HG02759 (cell line): ENCODE results near the gene ZBTB37.
"Not testable (repeated sequence)": the region's sequence is repeated elsewhere in the genome, so short reads cannot be mapped to it uniquely, and the experiment has no call there.

Experiments used
- ATAC-seq: cut with Tn5 transposase; IDR thresholded peaks from one replicate; pipeline ENCODE4 v1.9.1; 2021; ENCODE audit warnings: mild to moderate bottlenecking, moderate library complexity; ENCODE audit not compliant: unreplicated experiment

ZBTB37 gene

GRCh38 chr1:173864179-173864867, 3.9 kb upstream of the ZBTB37 start:
- ATAC-seq = no peak

- ATAC-seq = no peak
Observed at GRCh38 chr1:173865468-173866164, 2.6 kb upstream of the ZBTB37 start.

- ATAC-seq = no peak
Observed at GRCh38 chr1:173866413-173867115, 1.6 kb upstream of the ZBTB37 start.

- ATAC-seq = no peak
Observed at GRCh38 chr1:173867141-173867752, 933 bp upstream of the ZBTB37 start.

GRCh38 chr1:173867753-173868265, 371 bp upstream of the ZBTB37 start, which contains the start of gene GAS5:
Gene GAS5 (minus strand): TSS chr1:173867989.
- peak; percentile 65 for ATAC-seq

- ATAC-seq = no peak
Observed at GRCh38 chr1:173869021-173869359, 810 bp downstream of the ZBTB37 start.

GRCh38 chr1:173870252-173871075, 2.3 kb downstream of the ZBTB37 start:
- no peak for ATAC-seq

GRCh38 chr1:173871091-173871490, 2.9 kb downstream of the ZBTB37 start:
- ATAC-seq = no peak

- no peak for ATAC-seq
Observed at GRCh38 chr1:173871500-173871899, 3.3 kb downstream of the ZBTB37 start.

- ATAC-seq = no peak
Observed at GRCh38 chr1:173876732-173877131, 8.6 kb downstream of the ZBTB37 start.

- no peak for ATAC-seq
Observed at GRCh38 chr1:173878251-173878650, 10.1 kb downstream of the ZBTB37 start.

- ATAC-seq = not testable (repeated sequence)
Observed at GRCh38 chr1:173881117-173881516, 12.9 kb downstream of the ZBTB37 start.

- no peak for ATAC-seq
Observed at GRCh38 chr1:173884701-173885100, 16.5 kb downstream of the ZBTB37 start.

GRCh38 chr1:173886746-173887611, 18.8 kb downstream of the ZBTB37 start:
- no peak for ATAC-seq

GRCh38 chr1:173887627-173888026, 19.4 kb downstream of the ZBTB37 start:
- ATAC-seq = no peak

- ATAC-seq = no peak
Observed at GRCh38 chr1:173888749-173889148, 20.6 kb downstream of the ZBTB37 start.

- ATAC-seq = no peak
Observed at GRCh38 chr1:173889885-173890284, 21.7 kb downstream of the ZBTB37 start.

GRCh38 chr1:173893611-173894010, 25.4 kb downstream of the ZBTB37 start:
- no peak for ATAC-seq

GRCh38 chr1:173894189-173894588, 26.0 kb downstream of the ZBTB37 start:
- ATAC-seq = no peak
